Measurements from ENCODE around the gene TEKT3. TPM values are rescaled to one million over a fixed set of nuclear protein-coding genes. Genes with fewer than 3 reads are reported as not detected.

Gene TEKT3
- total RNA-seq, 1 donor from 2014 or later = not detected

DNA sequence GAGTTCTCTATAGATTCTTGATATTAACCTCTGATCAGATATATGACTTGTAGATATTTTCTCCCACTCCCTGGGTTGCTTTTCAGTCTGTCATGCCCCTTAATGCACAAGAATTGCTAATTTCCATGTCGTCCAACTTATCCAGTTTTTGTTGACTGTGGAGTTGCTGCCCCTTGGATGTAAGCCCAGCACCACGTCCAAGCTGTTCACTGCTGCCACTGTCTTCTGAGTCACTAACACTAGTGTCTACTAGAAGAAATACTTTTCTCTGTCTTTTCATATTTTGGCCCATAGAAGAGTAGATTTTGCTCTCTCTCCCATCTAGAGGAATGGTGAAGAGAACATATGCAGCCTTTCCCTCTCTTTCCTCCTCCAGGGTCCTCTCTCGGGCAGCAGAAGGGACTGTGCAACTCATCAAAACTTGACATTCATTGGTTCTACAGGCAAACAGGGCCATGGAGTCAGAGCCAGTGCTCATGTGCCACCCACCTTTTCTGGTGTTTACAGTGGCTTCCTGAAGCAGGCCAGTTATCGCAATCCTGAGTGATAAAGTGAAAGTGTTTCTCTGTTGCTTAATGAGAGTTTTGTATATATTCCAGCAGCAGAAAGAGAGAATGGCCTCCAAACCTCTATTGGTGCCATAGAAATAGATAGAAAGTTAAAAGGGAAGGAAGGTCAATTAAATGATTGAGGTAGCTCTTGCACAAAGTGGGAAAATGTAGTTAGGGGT, 53.7 kb downstream of the TEKT3 start:
- no peaks in the 10 kb centered on the region for H3K36me3 Mint-ChIP-seq (ENCODE audit: low read depth)
- CTCF ChIA-PET = no interaction called here
- H3K4me1 Mint-ChIP-seq = no peaks in the 10 kb centered on the region
- no peak for DNase-seq
- no peak overlapping the region for H3K4me3 Mint-ChIP-seq
- intact Hi-C loops (cut with micrococcal nuclease) = no loop called here
- H3K27ac Mint-ChIP-seq = no peak overlapping the region
- H3K27me3 Mint-ChIP-seq = peaks cover 12% of the 10 kb centered on the region
- POLR2A ChIA-PET = no interaction called here
- TF ChIP-seq CTCF (IDR thresholded peaks at IDR 0.05) = no peak
- H3K9me3 Mint-ChIP-seq = no peaks in the 10 kb centered on the region
- ATAC-seq (ENCODE audit: low read depth) = no peak

GRCh38 chr17:15285466-15285865, 55.9 kb downstream of the TEKT3 start:
- H3K36me3 Mint-ChIP-seq (ENCODE audit: low read depth) = no peaks in the 10 kb centered on the region
- H3K9me3 Mint-ChIP-seq = no peaks in the 10 kb centered on the region
- H3K4me3 Mint-ChIP-seq = no peak overlapping the region
- no peaks in the 10 kb centered on the region for H3K4me1 Mint-ChIP-seq
- POLR2A ChIA-PET = no interaction called here
- DNase-seq (no peak), ATAC-seq (ENCODE audit: low read depth) (no peak)
- no peak overlapping the region for H3K27ac Mint-ChIP-seq
- intact Hi-C loops (cut with micrococcal nuclease) = no loop called here
- CTCF ChIA-PET = no interaction called here
- no peak for TF ChIP-seq CTCF (IDR thresholded peaks at IDR 0.05)
- H3K27me3 Mint-ChIP-seq = peaks cover 12% of the 10 kb centered on the region

DNA sequence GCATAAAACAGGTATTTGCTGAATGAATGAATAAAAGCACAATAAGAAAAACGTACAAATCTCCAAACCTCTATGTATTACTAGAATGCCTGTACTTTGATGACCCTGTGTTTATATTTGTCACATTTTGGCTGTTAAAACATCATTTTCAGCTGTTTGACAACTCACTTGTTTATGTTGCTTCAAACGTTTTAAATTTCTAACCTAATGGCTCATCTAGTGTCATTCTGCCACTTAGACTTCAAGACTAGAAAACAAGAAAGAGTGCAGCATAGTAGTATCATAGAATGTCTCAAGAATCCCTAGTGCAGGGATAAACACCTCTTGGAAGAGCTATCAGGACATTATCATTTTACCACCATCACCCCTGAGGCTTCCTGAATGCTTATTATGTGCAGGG, 56.9 kb downstream of the TEKT3 start:
- Mint-ChIP-seq H3K9me3 (no peaks in the 10 kb centered on the region), H3K27me3 (peaks cover 12% of the 10 kb centered on the region), H3K36me3 (ENCODE audit: low read depth) (no peaks in the 10 kb centered on the region), H3K4me1 (no peaks in the 10 kb centered on the region), H3K4me3 (no peak overlapping the region), H3K27ac (no peak overlapping the region)
- intact Hi-C loops (cut with micrococcal nuclease) = no loop called here
- ChIA-PET POLR2A (no interaction called here), CTCF (no interaction called here)
- ATAC-seq (ENCODE audit: low read depth) (no peak), DNase-seq (no peak)
- TF ChIP-seq CTCF (IDR thresholded peaks at IDR 0.05) = no peak

- ChIA-PET CTCF (no interaction called here), POLR2A (no interaction called here)
- H3K4me3 Mint-ChIP-seq = no peak overlapping the region
- H3K27me3 Mint-ChIP-seq = peaks cover 14% of the 10 kb centered on the region
- no peaks in the 10 kb centered on the region for H3K36me3 Mint-ChIP-seq (ENCODE audit: low read depth)
- DNase-seq = no peak
- no peak for TF ChIP-seq CTCF (IDR thresholded peaks at IDR 0.05)
- no peak for ATAC-seq (ENCODE audit: low read depth)
- intact Hi-C loops (cut with micrococcal nuclease) = no loop called here
- H3K9me3 Mint-ChIP-seq = no peaks in the 10 kb centered on the region
- no peak overlapping the region for H3K27ac Mint-ChIP-seq
- H3K4me1 Mint-ChIP-seq = no peaks in the 10 kb centered on the region
Measured at GRCh38 chr17:15284107-15284506, 57.3 kb downstream of the TEKT3 start.

GRCh38 chr17:15281909-15282308, 59.5 kb downstream of the TEKT3 start:
- Mint-ChIP-seq H3K27me3 (peaks cover 6% of the 10 kb centered on the region), H3K27ac (no peak overlapping the region), H3K9me3 (no peaks in the 10 kb centered on the region), H3K36me3 (ENCODE audit: low read depth) (no peaks in the 10 kb centered on the region), H3K4me3 (no peak overlapping the region), H3K4me1 (no peaks in the 10 kb centered on the region)
- intact Hi-C loops (cut with micrococcal nuclease) = no loop called here
- ChIA-PET POLR2A (no interaction called here), CTCF (no interaction called here)
- DNase-seq (no peak), ATAC-seq (ENCODE audit: low read depth) (no peak)
- no peak for TF ChIP-seq CTCF (IDR thresholded peaks at IDR 0.05)

Measured in activated B cell treated with CpG ODN at 0.5 μM for 24 hours (primary cell).